H1 (cell line): ENCODE results near the gene DPYSL4. TPM values are rescaled to one million over a fixed set of nuclear protein-coding genes. Genes with fewer than 3 reads are reported as not detected.

Source experiments
- CTCF ChIA-PET: fragments of 300-600 bp; sonication (Branson Sonifier 250); formaldehyde crosslinking; loops from one replicate; lab custom pipeline; 2021; ENCODE audit not compliant: partially characterized antibody; lab: Charles Lee
- POLR2A ChIA-PET: fragments of 300-600 bp; sonication (Branson Sonifier 250); formaldehyde crosslinking; loops from one replicate; lab custom pipeline; 2021; ENCODE audit warnings: inconsistent platforms; ENCODE audit not compliant: partially characterized antibody; lab: Charles Lee
- DNase-seq, 2 experiments: peaks; one replicate each; pipeline versions ENCODE4 v3.0.0 to v3.0.0-alpha.2; 2010 to 2022; ENCODE audit warnings: low spot score in 2 of 2, low read depth in 1 of 2, mixed read lengths in 1 of 2
- FAIRE-seq: peaks from 2 replicates; lab custom pipeline; 2011; peaks lifted over from hg19 to GRCh38; lab: Jason Lieb, UNC
- H2AFZ ChIP-seq: 2 replicates; pipeline ENCODE4 v1.8.1; 2012; ENCODE audit warnings: low read length, inconsistent platforms
- H2AK5ac ChIP-seq: 2 replicates; pipeline ENCODE4 v1.6.1; 2013; ENCODE audit warnings: low read depth, low read length
- H2BK120ac ChIP-seq: replicated peaks from 2 replicates; pipeline ENCODE3; 2013; ENCODE audit warnings: low read depth, low read length, inconsistent platforms
- H2BK12ac ChIP-seq: 2 replicates; pipeline ENCODE4 v1.6.1; 2013; ENCODE audit warnings: low read depth, low read length
- H2BK15ac ChIP-seq: 2 replicates; pipeline ENCODE4 v1.6.1; 2013; ENCODE audit warnings: low read length
- H2BK20ac ChIP-seq: 2 replicates; pipeline ENCODE4 v1.6.1; 2013; ENCODE audit warnings: low read length
- H2BK5ac ChIP-seq: 2 replicates; pipeline ENCODE4 v1.6.1; 2013; ENCODE audit warnings: low read depth, low read length
- H3K14ac ChIP-seq: 2 replicates; pipeline ENCODE4 v1.6.1; 2013; ENCODE audit warnings: inconsistent platforms; ENCODE audit not compliant: insufficient read length
- H3K18ac ChIP-seq: 2 replicates; pipeline ENCODE4 v1.6.1; 2013; ENCODE audit warnings: low read length; ENCODE audit errors: extremely low read depth
- H3K23ac ChIP-seq: 2 replicates; pipeline ENCODE4 v1.6.1; 2013; ENCODE audit warnings: inconsistent platforms; ENCODE audit not compliant: insufficient read length
- H3K23me2 ChIP-seq: 2 replicates; pipeline ENCODE4 v1.6.1; 2013; ENCODE audit warnings: low read depth, low read length
- H3K27ac ChIP-seq: 2 replicates; pipeline ENCODE4 v1.6.1; 2011; ENCODE audit warnings: low read depth, low read length, inconsistent platforms
- H3K27me3 ChIP-seq, 4 experiments: replicated peaks in 1 of 4; 1 replicate in 1 of 4; 2 replicates in 3 of 4; pipeline versions ENCODE4 v1.6.1 to v1.8.1; 2011 to 2013; ENCODE audit warnings: low read length in 3 of 4, mild to moderate bottlenecking in 3 of 4, inconsistent platforms in 2 of 4, mixed read lengths in 2 of 4, moderate library complexity in 1 of 4; ENCODE audit not compliant: control insufficient read depth in 3 of 4, insufficient read depth in 3 of 4; ENCODE audit errors: extremely low read depth in 1 of 4
- H3K36me3 ChIP-seq, 4 experiments: 2 replicates each; pipeline versions ENCODE4 v1.6.1 to v1.8.1; 2011 to 2013; ENCODE audit warnings: mild to moderate bottlenecking in 4 of 4, low read length in 3 of 4, moderate library complexity in 2 of 4, control low read depth in 1 of 4, inconsistent platforms in 1 of 4; ENCODE audit not compliant: insufficient read depth in 4 of 4, control insufficient read depth in 2 of 4
- H3K4ac ChIP-seq: replicated peaks from 2 replicates; pipeline ENCODE3; 2013; ENCODE audit warnings: low read length, low read depth, mixed read lengths, inconsistent platforms; ENCODE audit not compliant: insufficient read length
- H3K4me1 ChIP-seq, 4 experiments: replicated peaks in 1 of 4; 1 replicate in 1 of 4; 2 replicates in 3 of 4; pipeline versions ENCODE4 v1.6.1 to v1.8.1; 2011 to 2013; ENCODE audit warnings: low read length in 3 of 4, inconsistent platforms in 2 of 4, mixed read lengths in 1 of 4; ENCODE audit not compliant: insufficient read depth in 4 of 4, control insufficient read depth in 3 of 4
- H3K4me2 ChIP-seq, 2 experiments: 2 replicates each; pipeline versions ENCODE4 v1.6.1 to v1.8.1; 2011 to 2013; ENCODE audit warnings: low read depth in 2 of 2, low read length in 2 of 2, control low read depth in 1 of 2, inconsistent platforms in 1 of 2, mild to moderate bottlenecking in 1 of 2; ENCODE audit not compliant: insufficient read depth in 1 of 2
- H3K4me3 ChIP-seq, 4 experiments: fragments of 200-600, 300-600 bp in 1 of 4; sonication (generic), shearing (Covaris generic), sonication (Bioruptor Twin) in 1 of 4; 2 replicates each; pipeline versions ENCODE4 v1.5.1 to v1.8.1; 2011 to 2016; ENCODE audit warnings: low read length in 4 of 4, low read depth in 3 of 4, control low read depth in 2 of 4, inconsistent platforms in 2 of 4, mild to moderate bottlenecking in 2 of 4, mixed read lengths in 1 of 4, moderate library complexity in 1 of 4; ENCODE audit not compliant: insufficient read depth in 2 of 4; ENCODE audit errors: extremely low read depth in 1 of 4
- H3K56ac ChIP-seq: replicated peaks from 2 replicates; pipeline ENCODE3; 2013; ENCODE audit warnings: low read depth, mild to moderate bottlenecking, mixed read lengths, low read length, inconsistent platforms; ENCODE audit not compliant: insufficient read length
- H3K79me1 ChIP-seq: 2 replicates; pipeline ENCODE4 v1.6.1; 2013; ENCODE audit warnings: low read depth, low read length, control low read depth
- H3K79me2 ChIP-seq, 2 experiments: 2 replicates each; pipeline versions ENCODE4 v1.6.1 to v1.8.1; 2012 to 2013; ENCODE audit warnings: low read length in 2 of 2, mild to moderate bottlenecking in 2 of 2, inconsistent platforms in 1 of 2; ENCODE audit not compliant: insufficient read depth in 2 of 2, control insufficient read depth in 1 of 2
- H3K9ac ChIP-seq, 4 experiments: replicated peaks in 1 of 4; 1 replicate in 1 of 4; 2 replicates in 3 of 4; pipeline versions ENCODE4 v1.6.1 to v1.8.1; 2011 to 2013; ENCODE audit warnings: low read depth in 3 of 4, low read length in 3 of 4, control low read depth in 2 of 4, mild to moderate bottlenecking in 2 of 4, moderate library complexity in 2 of 4, inconsistent platforms in 1 of 4; ENCODE audit errors: extremely low read depth in 1 of 4
- H3K9me3 ChIP-seq, 2 experiments: 2 replicates each; pipeline versions ENCODE4 v1.6.1 to v1.8.1; 2012 to 2013; ENCODE audit warnings: mild to moderate bottlenecking in 2 of 2, moderate library complexity in 2 of 2, control low read depth in 1 of 2, inconsistent platforms in 1 of 2, low read depth in 1 of 2, low read length in 1 of 2, mixed read lengths in 1 of 2; ENCODE audit not compliant: insufficient read depth in 2 of 2
- H4K20me1 ChIP-seq, 2 experiments: replicated peaks in 1 of 2; 2 replicates each; pipeline versions ENCODE3 to v1.8.1; 2011 to 2013; ENCODE audit warnings: inconsistent platforms in 2 of 2, low read length in 2 of 2, mild to moderate bottlenecking in 1 of 2; ENCODE audit not compliant: insufficient read depth in 2 of 2, control insufficient read depth in 1 of 2
- H4K5ac ChIP-seq: 2 replicates; pipeline ENCODE4 v1.6.1; 2013; ENCODE audit warnings: low read length, low read depth, mixed read lengths, inconsistent platforms; ENCODE audit not compliant: insufficient read length
- H4K8ac ChIP-seq: 2 replicates; pipeline ENCODE4 v1.8.0; 2013; ENCODE audit warnings: mild to moderate bottlenecking, moderate library complexity, low read length, inconsistent platforms; ENCODE audit not compliant: insufficient read depth; ENCODE audit errors: extremely low read depth
- H4K91ac ChIP-seq: replicated peaks from 2 replicates; pipeline ENCODE3; 2013; ENCODE audit warnings: low read length, mixed read lengths, inconsistent platforms; ENCODE audit not compliant: insufficient read length
- EP300 ChIP-seq, 2 experiments: IDR thresholded peaks; 1 replicate in 1 of 2; 2 replicates in 1 of 2; pipeline ENCODE4 v1.6.1; 2011 to 2012; ENCODE audit warnings: low read depth in 2 of 2, low read length in 2 of 2, mild to moderate bottlenecking in 2 of 2, borderline replicate concordance in 1 of 2, inconsistent platforms in 1 of 2, moderate library complexity in 1 of 2
- EZH2 ChIP-seq: fragments of 200-600 bp; sonication (generic); IDR thresholded peaks from 2 replicates; pipeline ENCODE4 v1.7.1; 2012; ENCODE audit warnings: low read depth, mild to moderate bottlenecking, moderate library complexity, low read length, inconsistent platforms; ENCODE audit not compliant: severe bottlenecking
- ZNF274 ChIP-seq: IDR thresholded peaks from 2 replicates; pipeline ENCODE4 v1.7.0; 2012; ENCODE audit warnings: low read length, borderline replicate concordance; ENCODE audit errors: extremely low read depth
- WGBS, 2 experiments: shearing (Covaris generic) in 1 of 2; methylation state at CpG; one replicate each; pipeline versions ENCODE4 v1.1.6 to v1.1.7; 2013 to 2015; ENCODE audit warnings: low lambda C conversion rate in 2 of 2, mixed read lengths in 2 of 2, inconsistent platforms in 1 of 2, low coverage in 1 of 2, missing lambda C conversion rate in 1 of 2; ENCODE audit not compliant: insufficient replicate concordance in 2 of 2, insufficient coverage in 1 of 2, insufficient read length in 1 of 2; ENCODE audit errors: extremely low coverage in 1 of 2, missing lambda C conversion rate in 1 of 2; 5-methylcytosine and 5-hydroxymethylcytosine counted together
- polyA plus RNA-seq, 7 experiments: library from polyadenylated mRNA; depleted of rRNA in 3 of 7; stranded (reverse) in 5 of 7; unstranded in 2 of 7; fragments of >200 nt in 5 of 7; fragments of 200-250 nt in 2 of 7; gene quantifications; 1 replicate in 5 of 7; 2 replicates in 1 of 7; 4 replicates in 1 of 7; pipeline versions ENCODE4 v1.2.1 to v1.2.3, GENCODE V29; 2011 to 2013; ENCODE audit warnings: missing spikeins in 2 of 7, mixed read lengths in 2 of 7
- total RNA-seq: library from RNA; stranded (reverse); fragmentation: NEBNext Ultra II Directional; extraction: Animal tissue kit (Norgen Biotek cat#: 25700); gene quantifications from 2 replicates; pipeline ENCODE4 v1.2.1, GENCODE V29; 2021
- TF ChIP-seq, protein P1 (sequence below): IDR thresholded peaks from 2 replicates; pipeline ENCODE4 v1.6.1; 2012; ENCODE audit warnings: inconsistent platforms

Gene DPYSL4
- total and polyA plus RNA-seq, 2 of the 8 experiments (the other 6 are each of a cell fraction or from before 2014, with no cell fraction given) = 12.9 to 15.2 TPM

DNA sequence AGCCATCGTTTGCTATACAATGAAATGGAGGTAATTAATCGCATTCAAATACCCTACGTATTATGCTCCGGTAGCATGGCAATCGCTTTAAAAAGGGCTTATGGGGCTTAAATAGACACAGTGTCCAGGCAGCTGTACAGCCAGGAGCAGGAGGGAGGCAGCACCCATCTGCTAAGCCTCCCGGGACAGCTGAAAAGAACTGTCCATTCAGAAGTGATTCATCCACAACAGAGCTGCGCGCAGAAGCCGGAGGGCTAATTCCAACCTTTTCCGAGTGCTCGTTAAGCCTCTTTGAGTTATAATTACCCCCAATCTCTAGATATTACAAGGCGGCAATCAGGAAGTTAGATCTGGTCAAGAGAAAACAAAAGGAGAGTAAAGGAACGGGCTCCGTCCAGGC lies 58.3 kb downstream of the DPYSL4 start:
- Histone ChIP-seq H3K4me1 (peaks cover 0 to 8% (median 3%) of the 10 kb centered on the region in 4 experiments; a peak in 4 of 7 replicates), H2BK120ac (no peak overlapping the region), H2BK20ac (no peak overlapping the region), H4K5ac (no peak overlapping the region), H3K27ac (no peak overlapping the region), H3K27me3 (no peaks in the 10 kb centered on the region; a peak in 1 of 7 replicates), H3K4me2 (no peak overlapping the region), H2BK5ac (no peak overlapping the region), H2AK5ac (no peak overlapping the region), H3K4ac (no peak overlapping the region), H3K23me2 (peaks cover 2% of the 10 kb centered on the region; the same call in 1 of the 2 replicates), H3K14ac (no peak overlapping the region), H3K18ac (no peak overlapping the region), H3K23ac (no peak overlapping the region)
- DNase-seq = no peak
- CTCF ChIA-PET = interaction anchor here (1.1 to 1.4 kb wide), 5 partner anchors 8 to 53 kb away, joined by 3 to 6 read pairs (median 3); no protein-coding TSS in a partner anchor
- TF ChIP-seq, protein P1, sequence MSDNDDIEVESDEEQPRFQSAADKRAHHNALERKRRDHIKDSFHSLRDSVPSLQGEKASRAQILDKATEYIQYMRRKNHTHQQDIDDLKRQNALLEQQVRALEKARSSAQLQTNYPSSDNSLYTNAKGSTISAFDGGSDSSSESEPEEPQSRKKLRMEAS = no peak
- no peak for TF ChIP-seq EP300 (IDR thresholded peaks at IDR 0.05; ENCODE audit: borderline replicate concordance in 1 of 2, low read depth in 2 of 2, low read length in 2 of 2)
- no peak for TF ChIP-seq ZNF274
- TF ChIP-seq EZH2 = no peak
- TF ChIP-seq, all 59 proteins: peak for 0
- Histone ChIP-seq H2BK12ac (no peak overlapping the region), H3K79me2 (no peaks in the 10 kb centered on the region), H3K79me1 (no peaks in the 10 kb centered on the region), H3K4me3 (no peak overlapping the region), H3K9ac (no peak overlapping the region), H2AFZ (no peak overlapping the region), H4K91ac (no peak overlapping the region), H2BK15ac (no peak overlapping the region), H3K36me3 (no peaks in the 10 kb centered on the region), H4K8ac (no peak overlapping the region), H4K20me1 (peaks cover 0 to 2% of the 10 kb centered on the region in 2 experiments), H3K56ac (no peak overlapping the region), H3K9me3 (no peaks in the 10 kb centered on the region)
- POLR2A ChIA-PET = interaction anchor here (1.5 kb wide), 1 partner anchor 9 kb away, joined by 3 read pairs; no protein-coding TSS in a partner anchor
- FAIRE-seq = no peak
- 91% methylated on average over 14 of the region's 14 CpGs; no CpG with 5 or more reads in 1 of the 2 experiments for WGBS, 2 experiments
